ENCODE data around the gene ARV1.
"Not testable (repeated sequence)": the region's sequence is repeated elsewhere in the genome, so short reads cannot be mapped to it uniquely, and the experiment has no call there.

The ARV1 gene

GRCh38 chr1:231044588-231044987, 65.7 kb downstream of the ARV1 start:
- no peak for DNase-seq (ENCODE audit: low read depth)

DNA sequence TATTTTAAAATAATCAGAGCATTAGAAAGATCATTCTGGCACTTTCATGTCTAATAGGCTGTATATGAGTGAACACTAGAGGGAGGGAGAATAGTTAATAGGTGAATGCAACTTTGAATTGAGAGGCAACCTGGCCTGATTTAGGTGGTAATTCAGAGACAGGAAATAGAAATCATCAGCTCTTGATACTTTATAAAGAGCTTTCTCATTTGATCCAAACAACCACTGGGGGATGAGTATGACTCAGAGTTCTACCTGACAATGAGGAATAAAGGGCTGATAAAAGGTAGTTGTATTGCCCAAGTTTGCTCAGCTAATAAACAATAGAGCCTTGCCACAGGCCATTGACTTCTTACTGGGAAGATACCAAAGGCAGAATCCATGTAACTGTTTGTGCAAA, 66.4 kb downstream of the ARV1 start:
- DNase-seq (ENCODE audit: low read depth) = no peak

- DNase-seq (ENCODE audit: low read depth) = not testable (repeated sequence)
These were observed 67.2 kb downstream of the ARV1 start for GRCh38 chr1:231045921-231046729.

DNA sequence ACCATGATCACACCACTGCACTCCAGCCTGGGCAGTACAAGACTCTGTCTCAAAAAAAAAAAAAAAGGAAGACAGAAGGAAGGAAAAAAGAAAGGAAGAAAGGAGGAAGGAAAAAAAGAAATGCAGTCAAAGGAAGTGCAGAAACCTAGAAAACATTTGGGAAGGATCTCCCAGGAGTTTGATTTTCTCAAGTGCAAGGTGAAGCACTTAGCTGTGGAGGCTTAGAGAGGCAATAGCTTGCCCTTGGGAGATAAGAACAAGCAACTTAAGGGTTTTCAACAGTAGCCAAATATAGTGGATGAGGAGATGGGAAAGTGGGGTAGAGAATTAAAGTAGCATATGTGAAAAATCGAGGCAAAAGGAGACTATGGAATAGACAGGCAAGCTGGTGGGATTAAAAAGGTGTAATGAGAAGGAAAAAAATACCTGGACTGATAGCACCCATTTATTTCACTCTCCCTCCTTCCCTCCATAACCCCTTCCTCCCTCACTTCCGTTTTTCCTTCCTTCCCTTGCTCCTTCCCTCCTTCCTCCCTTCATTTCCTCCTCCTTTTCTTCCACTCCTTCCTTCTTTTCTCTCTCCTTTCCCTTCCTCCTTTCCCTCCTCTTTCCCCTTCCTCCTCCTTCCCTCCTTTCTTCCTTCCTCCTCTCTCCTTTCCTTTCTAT, 68.0 kb downstream of the ARV1 start:
- no peak for DNase-seq (ENCODE audit: low read depth)

DNA sequence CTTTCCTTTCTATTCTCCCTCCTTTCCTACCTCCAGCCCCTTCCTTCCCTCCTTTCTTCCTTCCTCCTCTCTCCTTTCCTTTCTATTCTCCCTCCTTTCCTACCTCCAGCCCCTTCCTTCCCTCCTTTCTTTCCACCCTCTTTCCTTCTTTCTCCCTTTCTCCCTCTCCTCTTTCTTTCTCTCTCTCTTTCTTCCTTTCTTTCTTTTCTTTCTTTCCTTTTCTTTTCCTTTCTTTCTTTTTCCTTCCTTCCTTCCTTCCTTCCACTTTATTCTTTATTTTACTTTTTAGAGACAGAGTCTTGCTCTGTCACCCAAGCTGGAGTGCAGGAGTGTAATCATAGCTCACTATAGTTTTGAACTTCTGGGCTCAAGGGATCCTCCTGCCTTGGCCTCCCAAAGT, 68.6 kb downstream of the ARV1 start:
- not testable (repeated sequence) for DNase-seq (ENCODE audit: low read depth)

GRCh38 chr1:231048419-231048818, 69.5 kb downstream of the ARV1 start:
- not testable (repeated sequence) for DNase-seq (ENCODE audit: low read depth)

DNA sequence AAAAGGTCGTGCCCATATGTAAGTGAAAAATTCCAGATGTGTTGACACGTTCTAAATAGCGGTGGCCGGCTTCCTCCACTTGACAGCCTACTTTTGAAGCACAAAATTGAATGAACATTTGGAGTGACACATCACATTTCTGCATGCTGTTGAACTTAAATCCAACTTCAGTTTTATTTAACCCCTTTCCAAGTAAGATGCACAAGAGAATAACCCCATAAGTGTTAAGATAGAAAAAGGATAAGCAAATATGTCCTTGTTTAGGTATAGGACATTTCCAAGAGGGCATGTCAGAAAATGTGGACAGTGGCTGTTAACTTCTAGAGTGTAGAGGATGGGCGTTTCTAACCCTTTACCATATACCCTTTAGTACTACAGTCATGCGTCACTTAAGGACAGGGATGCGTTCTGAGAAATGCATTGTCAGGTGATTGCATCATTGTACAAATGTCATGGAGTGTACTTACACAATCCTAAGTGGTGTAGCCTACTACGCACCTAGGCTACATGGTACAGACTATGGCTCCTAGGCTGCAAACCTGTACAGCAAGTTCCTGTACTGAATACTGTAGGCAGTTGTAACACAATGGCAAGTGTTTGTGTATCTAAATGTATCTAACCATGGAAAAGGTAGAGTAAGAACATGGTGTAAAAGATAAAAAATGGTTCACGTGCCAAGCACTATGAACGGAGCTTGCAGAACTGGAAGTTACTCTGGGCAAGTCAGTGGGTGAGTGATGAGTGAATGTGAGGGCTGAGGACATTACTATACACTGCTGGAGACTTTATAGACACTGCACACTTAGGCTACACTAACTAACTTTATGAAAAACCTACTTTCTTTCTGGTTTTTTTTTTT, 70.5 kb downstream of the ARV1 start:
- no peak for DNase-seq (ENCODE audit: low read depth)
